ENCODE data around the gene TM4SF5. TPM values are rescaled to one million over a fixed set of nuclear protein-coding genes. Genes with fewer than 3 reads are reported as not detected.

TM4SF5 gene
- total and polyA plus RNA-seq, 2 experiments from 2014 or later, result not detected

GRCh38 chr17:4796552-4796920 lies 24.9 kb downstream of the TM4SF5 start:
- Histone ChIP-seq H3K4me1 (ENCODE audit: insufficient read depth) (no peaks in the 10 kb centered on the region), H3K27ac (peak overlapping the region; percentile 45), H4K20me1 (ENCODE audit: insufficient read depth) (no peaks in the 10 kb centered on the region), H3K36me3 (ENCODE audit: low read depth) (0 out of 2 replicates have a peak, but pooled peaks cover 6% of the 10 kb centered on the region), H3K9me3 (ENCODE audit: low read depth) (no peaks in the 10 kb centered on the region), H3F3A (ENCODE audit: insufficient read depth) (no peaks in the 10 kb centered on the region), H3K9me2 (ENCODE audit: insufficient read depth) (no peaks in the 10 kb centered on the region), H3K79me2 (ENCODE audit: insufficient read depth) (peaks cover 26% of the 10 kb centered on the region), H3K9ac (peak overlapping the region; percentile 86), H3K4me2 (ENCODE audit: unreplicated experiment) (peak overlapping the region; percentile 83), H2AFZ (peak overlapping the region; percentile 93), H3K4me3 (peak overlapping the region; percentile 97), H3K27me3 (replicated peaks; ENCODE audit: insufficient read depth) (no peaks in the 10 kb centered on the region)
- TF ChIP-seq EZH2 (IDR thresholded peaks at IDR 0.05; ENCODE audit: insufficient read depth, poor library complexity, severe bottlenecking), result no peak
- no peak for TF ChIP-seq EZH2phosphoT487 (IDR thresholded peaks at IDR 0.05; ENCODE audit: insufficient read depth, low read depth)
- peak; percentile 83 for DNase-seq
- 1 to 4% methylated on average over 7 of the region's 7 CpGs for WGBS, 2 experiments (ENCODE audit: low coverage in 1 of 2, low lambda C conversion rate in 2 of 2, missing lambda C conversion rate in 2 of 2)
- in situ Hi-C loops (cut with MboI), result loop anchor here (10.0 kb wide), 1 partner anchor 88 kb away; no protein-coding TSS in a partner anchor

GRCh38 chr17:4800462-4801196 lies 28.9 kb downstream of the TM4SF5 start:
- no peak for DNase-seq
- Histone ChIP-seq H3K27me3 (replicated peaks; ENCODE audit: insufficient read depth) (no peaks in the 10 kb centered on the region), H3K4me3 (no peak overlapping the region), H3K79me2 (ENCODE audit: insufficient read depth) (peaks cover 26% of the 10 kb centered on the region), H2AFZ (no peak overlapping the region), H3K4me1 (ENCODE audit: insufficient read depth) (no peaks in the 10 kb centered on the region), H3K9me3 (ENCODE audit: low read depth) (no peaks in the 10 kb centered on the region), H3K36me3 (ENCODE audit: low read depth) (0 out of 2 replicates have a peak, but pooled peaks cover 6% of the 10 kb centered on the region), H3K9ac (no peak overlapping the region), H3F3A (ENCODE audit: insufficient read depth) (no peaks in the 10 kb centered on the region), H4K20me1 (ENCODE audit: insufficient read depth) (no peaks in the 10 kb centered on the region), H3K4me2 (ENCODE audit: unreplicated experiment) (no peak overlapping the region), H3K27ac (no peak overlapping the region), H3K9me2 (ENCODE audit: insufficient read depth) (no peaks in the 10 kb centered on the region)
- TF ChIP-seq EZH2 (IDR thresholded peaks at IDR 0.05; ENCODE audit: insufficient read depth, poor library complexity, severe bottlenecking), result no peak
- TF ChIP-seq EZH2phosphoT487 (IDR thresholded peaks at IDR 0.05; ENCODE audit: insufficient read depth, low read depth), result no peak
- in situ Hi-C loops (cut with MboI), result no loop called here
- WGBS, 2 experiments (ENCODE audit: low coverage in 1 of 2, low lambda C conversion rate in 2 of 2, missing lambda C conversion rate in 2 of 2), result 61 to 72% methylated on average over 10 of the region's 10 CpGs

DNA sequence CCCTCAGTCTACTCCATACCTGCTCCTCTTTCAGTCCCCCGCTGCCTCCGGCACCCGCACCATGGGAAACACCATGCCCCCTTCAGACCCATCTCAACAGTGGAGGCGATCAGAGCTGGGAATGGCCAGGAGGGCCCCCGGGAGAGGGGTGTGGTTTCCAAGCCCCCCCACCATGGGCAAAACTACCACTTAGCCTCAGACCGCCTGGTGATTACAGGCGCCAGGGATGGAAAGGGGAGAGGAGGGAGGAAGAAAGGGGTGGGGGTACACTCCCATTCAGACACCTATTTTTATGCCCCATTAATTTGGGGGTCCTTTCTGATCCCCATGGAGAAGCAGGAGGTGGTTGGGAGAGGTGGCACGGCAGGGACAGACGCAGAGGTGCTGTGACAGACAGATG lies 30.5 kb downstream of the TM4SF5 start, which contains the start of gene C17orf114:
TSS of gene C17orf114 (minus strand) at position 101 of the 400 bp plus-strand sequence.
- Histone ChIP-seq H3K9ac (no peak within 1 kb of the TSS), H3K36me3 (ENCODE audit: low read depth) (0 out of 2 replicates have a peak, but pooled peaks cover 6% of the 10 kb centered on the region), H3K4me3 (no peak within 1 kb of the TSS), H4K20me1 (ENCODE audit: insufficient read depth) (no peaks in the 10 kb centered on the region), H2AFZ (no peak within 1 kb of the TSS), H3K4me1 (ENCODE audit: insufficient read depth) (peaks cover 4% of the 10 kb centered on the region; the same call in 1 of the 2 replicates), H3K4me2 (ENCODE audit: unreplicated experiment) (no peak within 1 kb of the TSS), H3K27ac (no peak within 1 kb of the TSS), H3K27me3 (replicated peaks; ENCODE audit: insufficient read depth) (no peaks in the 10 kb centered on the region), H3F3A (ENCODE audit: insufficient read depth) (no peaks in the 10 kb centered on the region), H3K9me2 (ENCODE audit: insufficient read depth) (no peaks in the 10 kb centered on the region), H3K79me2 (ENCODE audit: insufficient read depth) (peaks cover 13% of the 10 kb centered on the region), H3K9me3 (ENCODE audit: low read depth) (no peaks in the 10 kb centered on the region)
- DNase-seq, result no peak
- TF ChIP-seq EZH2 (IDR thresholded peaks at IDR 0.05; ENCODE audit: insufficient read depth, poor library complexity, severe bottlenecking), result no peak
- no peak for TF ChIP-seq EZH2phosphoT487 (IDR thresholded peaks at IDR 0.05; ENCODE audit: insufficient read depth, low read depth)
- in situ Hi-C loops (cut with MboI), result no loop called here
- 67 to 69% methylated on average over 9 of the region's 9 CpGs for WGBS, 2 experiments (ENCODE audit: low coverage in 1 of 2, low lambda C conversion rate in 2 of 2, missing lambda C conversion rate in 2 of 2)

- Histone ChIP-seq H3K9ac (peak overlapping the region; percentile 82), H3K27ac (no peak overlapping the region), H3K79me2 (ENCODE audit: insufficient read depth) (no peaks in the 10 kb centered on the region), H3K36me3 (ENCODE audit: low read depth) (no peaks in the 10 kb centered on the region), H3K27me3 (replicated peaks; ENCODE audit: insufficient read depth) (no peaks in the 10 kb centered on the region), H3K4me1 (ENCODE audit: insufficient read depth) (peaks cover 4% of the 10 kb centered on the region; the same call in 1 of the 2 replicates), H4K20me1 (ENCODE audit: insufficient read depth) (no peaks in the 10 kb centered on the region), H3K9me2 (ENCODE audit: insufficient read depth) (no peaks in the 10 kb centered on the region), H3F3A (ENCODE audit: insufficient read depth) (no peaks in the 10 kb centered on the region), H2AFZ (peak overlapping the region; percentile 72), H3K4me2 (ENCODE audit: unreplicated experiment) (peak overlapping the region; percentile 75), H3K9me3 (ENCODE audit: low read depth) (no peaks in the 10 kb centered on the region), H3K4me3 (peak overlapping the region; percentile 88)
- no peak for TF ChIP-seq EZH2 (IDR thresholded peaks at IDR 0.05; ENCODE audit: insufficient read depth, poor library complexity, severe bottlenecking)
- WGBS, 2 experiments (ENCODE audit: low coverage in 1 of 2, low lambda C conversion rate in 2 of 2, missing lambda C conversion rate in 2 of 2), result 1 to 3% methylated on average over 15 to 16 of the region's 16 CpGs
- DNase-seq, result no peak
- in situ Hi-C loops (cut with MboI), result no loop called here
These were observed 34.7 kb downstream of the TM4SF5 start for GRCh38 chr17:4806456-4806776.
